ENCODE results near the gene UNC13C.

- TF ChIP-seq CTCF (conservative IDR thresholded peaks at IDR 0.05) (no peak), ZFX (IDR thresholded peaks at IDR 0.05) (no peak)
Measured at GRCh38 chr15:54277834-54278233, 299.6 kb downstream of the UNC13C start.
